HepG2 (cell line): ENCODE data around the gene ADAMTS2. TPM values are rescaled to one million over a fixed set of nuclear protein-coding genes. Genes with fewer than 3 reads are reported as not detected.

Experiments
- ATF7 ChIP-seq, 2 experiments: fragments of 450-650 bp in 1 of 2; sonication (generic) in 1 of 2; formaldehyde crosslinking in 1 of 2; IDR thresholded peaks; 2 replicates each; pipeline versions ENCODE4 v1.4.0 to v1.6.1; 2016 to 2020; ENCODE audit warnings: antibody characterized with exemption in 1 of 2, mild to moderate bottlenecking in 1 of 2, missing genetic modification reagents in 1 of 2
- CEBPG ChIP-seq: IDR thresholded peaks from 2 replicates; pipeline ENCODE4 v1.6.1; 2016
- ETV5 ChIP-seq: IDR thresholded peaks from 2 replicates; pipeline ENCODE4 v1.6.1; 2018; ENCODE audit warnings: missing biosample characterization, missing genetic modification reagents, inconsistent platforms, borderline replicate concordance
- GMEB1 ChIP-seq: sonication (generic); formaldehyde crosslinking; IDR thresholded peaks from 2 replicates; pipeline ENCODE4 v1.5.1; 2020; ENCODE audit warnings: missing genetic modification reagents, mild to moderate bottlenecking, borderline replicate concordance
- MAX ChIP-seq: IDR thresholded peaks from 2 replicates; pipeline ENCODE4 v1.6.1; 2012; ENCODE audit warnings: inconsistent platforms
- MTA1 ChIP-seq: sonication (generic); formaldehyde crosslinking; IDR thresholded peaks from 2 replicates; pipeline ENCODE4 v1.4.0; 2020; ENCODE audit warnings: missing genetic modification reagents, mild to moderate bottlenecking, borderline replicate concordance
- MXD3 ChIP-seq: IDR thresholded peaks from 2 replicates; pipeline ENCODE4 v1.6.1; 2016; ENCODE audit warnings: mild to moderate bottlenecking, missing biosample characterization, missing genetic modification reagents
- NFYB ChIP-seq: sonication (generic); formaldehyde crosslinking; IDR thresholded peaks from 2 replicates; pipeline ENCODE4 v1.4.0; 2020; ENCODE audit warnings: missing genetic modification reagents
- NR2C2 ChIP-seq: sonication (generic); formaldehyde crosslinking; IDR thresholded peaks from 2 replicates; pipeline ENCODE4 v1.4.0; 2020; ENCODE audit warnings: missing genetic modification reagents, mild to moderate bottlenecking, moderate library complexity, borderline replicate concordance
- NR2F2 ChIP-seq: IDR thresholded peaks from 2 replicates; pipeline ENCODE4 v1.6.1; 2012; ENCODE audit warnings: low read depth, inconsistent platforms, borderline replicate concordance
- ONECUT2 ChIP-seq: sonication (generic); formaldehyde crosslinking; IDR thresholded peaks from 2 replicates; pipeline ENCODE4 v1.4.0; 2020; ENCODE audit warnings: missing genetic modification reagents
- SAP130 ChIP-seq: IDR thresholded peaks from 2 replicates; pipeline ENCODE4 v1.6.1; 2016; ENCODE audit warnings: low read depth
- SCMH1 ChIP-seq: sonication (generic); formaldehyde crosslinking; IDR thresholded peaks from 2 replicates; pipeline ENCODE4 v1.9.0; 2021; ENCODE audit warnings: missing genetic modification reagents, mild to moderate bottlenecking, borderline replicate concordance
- TRIM24 ChIP-seq: sonication (generic); formaldehyde crosslinking; IDR thresholded peaks from 2 replicates; pipeline ENCODE4 v1.8.0; 2022; ENCODE audit warnings: mild to moderate bottlenecking, missing genetic modification reagents
- ZBTB7A ChIP-seq: sonication (generic); formaldehyde crosslinking; IDR thresholded peaks from 2 replicates; pipeline ENCODE4 v1.8.0; 2022; ENCODE audit warnings: mild to moderate bottlenecking, missing genetic modification reagents
- ZBTB7B ChIP-seq: sonication (generic); formaldehyde crosslinking; IDR thresholded peaks from 2 replicates; pipeline ENCODE4 v1.4.0; 2020; ENCODE audit warnings: missing genetic modification reagents
- ZEB1 ChIP-seq: IDR thresholded peaks from 2 replicates; pipeline ENCODE4 v1.6.1; 2012; ENCODE audit warnings: mild to moderate bottlenecking, low read depth, inconsistent platforms; ENCODE audit not compliant: insufficient replicate concordance
- ZNF263 ChIP-seq: sonication (generic); formaldehyde crosslinking; IDR thresholded peaks from 2 replicates; pipeline ENCODE4 v1.4.0; 2020; ENCODE audit warnings: missing genetic modification reagents
- ZNF331 ChIP-seq: sonication (generic); formaldehyde crosslinking; IDR thresholded peaks from 2 replicates; pipeline ENCODE4 v1.4.0; 2020; ENCODE audit warnings: missing genetic modification reagents
- ZNF441 ChIP-seq: sonication (generic); formaldehyde crosslinking; IDR thresholded peaks from 2 replicates; pipeline ENCODE4 v1.7.0; 2021; ENCODE audit warnings: missing genetic modification reagents, borderline replicate concordance
- ZNF629 ChIP-seq: sonication (generic); formaldehyde crosslinking; conservative IDR thresholded peaks from 2 replicates; pipeline ENCODE4 v1.5.0; 2020; ENCODE audit warnings: missing genetic modification reagents
- ZNF780A ChIP-seq: sonication (generic); formaldehyde crosslinking; IDR thresholded peaks from 2 replicates; pipeline ENCODE4 v1.8.0; 2022; ENCODE audit warnings: mild to moderate bottlenecking, missing genetic modification reagents, moderate library complexity
- polyA plus RNA-seq, 8 experiments: library from polyadenylated mRNA; depleted of rRNA in 3 of 8; stranded (reverse) in 7 of 8; unstranded in 1 of 8; fragments of >200 nt; fragmentation: Illumina TruSeq in 4 of 8; extraction: Trizol in 4 of 8; gene quantifications; 2 replicates each; pipeline versions ENCODE4 v1.2.1 to v1.2.3, GENCODE V29; 2011 to 2016; ENCODE audit warnings: low read depth in 4 of 8, missing spikeins in 1 of 8, mixed read lengths in 1 of 8; ENCODE audit not compliant: insufficient read depth in 1 of 8
- total RNA-seq, 5 experiments: library from RNA; depleted of rRNA; stranded (reverse); fragments of >200 nt; fragmentation: Illumina TruSeq; extraction: Trizol; gene quantifications; 2 replicates each; pipeline ENCODE4 v1.2.3, GENCODE V29; 2016; ENCODE audit warnings: low read depth in 1 of 5
- TF ChIP-seq, protein P1 (sequence below): sonication (generic); formaldehyde crosslinking; IDR thresholded peaks from 2 replicates; pipeline ENCODE4 v1.4.0; 2020; ENCODE audit warnings: missing genetic modification reagents, low read depth, mild to moderate bottlenecking, borderline replicate concordance
- TF ChIP-seq, protein P2 (sequence below): sonication (generic); formaldehyde crosslinking; IDR thresholded peaks from 2 replicates; pipeline ENCODE4 v1.8.1; 2023; ENCODE audit warnings: missing genetic modification reagents, mild to moderate bottlenecking, borderline replicate concordance
- TF ChIP-seq, protein P3 (sequence below): sonication (generic); formaldehyde crosslinking; IDR thresholded peaks from 2 replicates; pipeline ENCODE4 v1.8.0; 2022; ENCODE audit warnings: missing genetic modification reagents, mild to moderate bottlenecking, inconsistent platforms, borderline replicate concordance

Gene ADAMTS2
- total and polyA plus RNA-seq, 2 of the 13 experiments (the other 11 are each of a cell fraction or from before 2014, with no cell fraction given): 0.24 to 3.5 TPM

GRCh38 chr5:179264783-179265513 lies 80.3 kb downstream of the ADAMTS2 start (continued):
- TF ChIP-seq TRIM24 (CRISPR knock-in tag): 0 out of 2 replicates have a peak, but pooled peaks have one; percentile 45
- peak; percentile 89 for TF ChIP-seq ZBTB7A
- no peak for TF ChIP-seq ATF7 (IDR thresholded peaks at IDR 0.05)
- no peak; the same call in 1 of the 2 replicates for TF ChIP-seq ATF7 (CRISPR knock-in tag; IDR thresholded peaks at IDR 0.05)
- TF ChIP-seq, protein P1, sequence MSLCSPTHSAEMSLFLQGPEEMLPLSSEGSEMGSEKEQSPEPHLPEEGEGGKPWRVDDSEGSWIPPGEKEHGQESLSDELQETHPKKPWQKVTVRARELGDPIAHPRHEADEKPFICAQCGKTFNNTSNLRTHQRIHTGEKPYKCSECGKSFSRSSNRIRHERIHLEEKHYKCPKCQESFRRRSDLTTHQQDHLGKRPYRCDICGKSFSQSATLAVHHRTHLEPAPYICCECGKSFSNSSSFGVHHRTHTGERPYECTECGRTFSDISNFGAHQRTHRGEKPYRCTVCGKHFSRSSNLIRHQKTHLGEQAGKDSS (CRISPR knock-in tag): peak; percentile 79; the same call in 1 of the 2 replicates
- TF ChIP-seq ZEB1: peak; percentile 34
- TF ChIP-seq, protein P2, sequence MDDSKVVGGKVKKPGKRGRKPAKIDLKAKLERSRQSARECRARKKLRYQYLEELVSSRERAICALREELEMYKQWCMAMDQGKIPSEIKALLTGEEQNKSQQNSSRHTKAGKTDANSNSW: no peak
- peak; percentile 87 for TF ChIP-seq ZBTB7B (CRISPR knock-in tag)
- TF ChIP-seq CEBPG (CRISPR knock-in tag): no peak
- peak; percentile 68 for TF ChIP-seq NR2C2 (CRISPR knock-in tag)
- TF ChIP-seq ONECUT2 (CRISPR knock-in tag): no peak
- peak; percentile 82; the same call in 1 of the 2 replicates for TF ChIP-seq MTA1 (CRISPR knock-in tag)
- peak; percentile 76 for TF ChIP-seq NR2F2
- TF ChIP-seq SCMH1 (CRISPR knock-in tag): no peak
- TF ChIP-seq ETV5 (CRISPR knock-in tag): peak; percentile 23; the same call in 1 of the 2 replicates
- no peak for TF ChIP-seq NFYB (CRISPR knock-in tag)
- peak; percentile 44; the same call in 1 of the 2 replicates for TF ChIP-seq GMEB1 (CRISPR knock-in tag)
- peak; percentile 57 for TF ChIP-seq SAP130
- TF ChIP-seq MXD3: 0 out of 2 replicates have a peak, but pooled peaks have one; percentile 47
- TF ChIP-seq, protein P3, sequence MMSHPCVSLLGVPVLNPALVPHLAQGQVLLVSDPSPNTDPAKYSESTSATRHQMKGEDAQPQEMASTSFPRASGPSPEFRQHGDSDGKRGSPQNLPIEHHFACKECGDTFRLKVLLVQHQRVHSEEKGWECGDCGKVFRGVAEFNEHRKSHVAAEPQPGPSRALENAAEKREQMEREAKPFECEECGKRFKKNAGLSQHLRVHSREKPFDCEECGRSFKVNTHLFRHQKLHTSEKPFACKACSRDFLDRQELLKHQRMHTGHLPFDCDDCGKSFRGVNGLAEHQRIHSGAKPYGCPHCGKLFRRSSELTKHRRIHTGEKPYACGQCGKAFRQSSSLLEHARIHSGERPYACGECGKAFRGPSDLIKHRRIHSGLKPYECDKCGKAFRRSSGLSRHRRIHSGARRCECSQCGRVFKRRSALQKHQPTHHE: no peak
- no peak; the same call in 1 of the 2 replicates for TF ChIP-seq ZNF263 (CRISPR knock-in tag)
- no peak for TF ChIP-seq ZNF780A (CRISPR knock-in tag)
- TF ChIP-seq ZNF441 (CRISPR knock-in tag): peak; percentile 68; the same call in 1 of the 2 replicates
- peak; percentile 95 for TF ChIP-seq MAX
- TF ChIP-seq ZNF331 (CRISPR knock-in tag): peak; percentile 17; the same call in 1 of the 2 replicates
- no peak for TF ChIP-seq ZNF629 (CRISPR knock-in tag)
